Upper lobe of left lung (tissue), 4 donors: Measurements from ENCODE around the gene PARD3B.

Source experiments
- POLR2A ChIP-seq, 4 donors: fragments of 450-650 bp; IDR thresholded peaks; one replicate each; pipeline ENCODE4 v1.5.1; 2016 to 2017; ENCODE audit warnings: antibody characterized with exemption in 4 of 4, mild to moderate bottlenecking in 2 of 4
- POLR2AphosphoS5 ChIP-seq, 2 donors: sonication (generic); formaldehyde crosslinking; IDR thresholded peaks; one replicate each; pipeline ENCODE4 v1.5.1; 2017; ENCODE audit warnings: antibody characterized with exemption in 2 of 2

DNA sequence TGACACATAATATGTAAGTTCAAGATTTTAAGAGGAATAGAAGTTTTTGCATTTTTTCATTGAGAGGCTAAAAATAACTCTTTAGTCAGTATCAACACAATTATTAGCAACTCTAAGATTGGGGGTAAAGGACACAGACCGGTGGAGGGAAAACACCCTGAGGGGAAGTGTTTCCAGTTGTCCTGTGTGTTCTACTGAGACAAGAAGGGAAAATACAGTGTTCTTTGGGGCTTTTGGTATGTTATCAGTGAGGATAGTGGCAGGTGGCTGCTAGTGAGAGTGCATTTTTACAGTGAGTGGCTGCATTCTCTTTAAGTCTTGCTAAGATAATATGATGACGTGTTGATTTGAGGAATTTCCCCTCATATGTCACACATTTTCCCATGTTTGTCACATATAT is 507.5 kb downstream of the PARD3B start:
- TF ChIP-seq POLR2A (IDR thresholded peaks at IDR 0.05) (no peak), POLR2AphosphoS5 (IDR thresholded peaks at IDR 0.05) (no peak)
